T-helper 1 cell treated with Interleukin-12 subunit alpha and Interleukin-12 subunit beta and Interleukin-4 antibody, amounts not matched to agents 30 μg/mL and 1 μg/mL, for 36 hours (primary cell): Measurements from ENCODE around the gene C4A.
"Not testable (repeated sequence)": the region's sequence is repeated elsewhere in the genome, so short reads cannot be mapped to it uniquely, and the experiment has no call there.

ENCODE experiments used
- H3K27ac Mint-ChIP-seq: one replicate; pipeline ENCODE4 v1.8.0; 2021; ENCODE audit warnings: mild to moderate bottlenecking, mixed read lengths
- H3K27me3 Mint-ChIP-seq: one replicate; pipeline ENCODE4 v1.8.0; 2021; ENCODE audit warnings: low read depth, mixed read lengths
- H3K36me3 Mint-ChIP-seq: one replicate; pipeline ENCODE4 v1.8.0; 2021; ENCODE audit warnings: low read depth, mixed read lengths
- H3K4me1 Mint-ChIP-seq: one replicate; pipeline ENCODE4 v1.8.0; 2021; ENCODE audit warnings: low read depth, mixed read lengths
- H3K4me3 Mint-ChIP-seq: one replicate; pipeline ENCODE4 v1.8.0; 2021; ENCODE audit warnings: mild to moderate bottlenecking, moderate library complexity, mixed read lengths
- H3K9me3 Mint-ChIP-seq: one replicate; pipeline ENCODE4 v1.8.0; 2021; ENCODE audit warnings: mixed read lengths

The C4A gene

DNA sequence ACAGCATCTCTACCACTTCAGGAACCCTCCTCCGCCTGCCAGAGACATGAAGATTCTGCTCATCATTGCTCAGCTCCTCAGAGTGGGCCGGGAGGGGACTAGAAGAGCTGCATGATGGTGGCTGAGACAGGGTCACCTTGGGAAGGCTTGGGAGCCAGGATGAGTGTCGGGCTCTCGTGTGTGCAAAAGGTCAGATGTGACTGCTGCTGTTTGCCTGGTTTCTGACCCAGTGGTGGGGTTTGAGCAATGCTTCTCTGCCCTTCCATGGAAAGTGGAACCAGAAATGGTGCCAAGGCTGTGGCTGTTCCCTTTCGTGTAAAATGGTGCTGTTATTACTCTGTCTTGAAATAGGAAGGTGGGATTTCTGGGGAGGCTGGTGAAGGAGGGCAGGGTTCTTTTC is 31.9 kb downstream of the C4A start:
- not testable (repeated sequence) for H3K36me3 Mint-ChIP-seq, H3K27me3 Mint-ChIP-seq, H3K27ac Mint-ChIP-seq, H3K4me1 Mint-ChIP-seq, H3K9me3 Mint-ChIP-seq, H3K4me3 Mint-ChIP-seq

DNA sequence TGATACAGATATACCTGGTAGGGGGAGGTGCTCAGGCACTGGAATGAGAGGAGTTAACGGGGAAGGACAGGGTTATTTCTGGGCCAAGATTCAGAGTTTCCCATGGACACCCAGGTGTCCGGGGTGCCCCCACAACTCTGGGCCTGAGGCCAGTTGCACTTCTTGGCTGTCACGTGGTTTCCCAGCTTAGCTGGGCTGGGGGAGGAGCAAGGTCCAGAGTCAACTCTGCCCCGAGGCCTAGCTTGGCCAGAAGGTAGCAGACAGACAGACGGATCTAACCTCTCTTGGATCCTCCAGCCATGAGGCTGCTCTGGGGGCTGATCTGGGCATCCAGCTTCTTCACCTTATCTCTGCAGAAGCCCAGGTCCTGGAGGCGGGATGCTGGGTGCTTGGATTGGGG is 32.7 kb downstream of the C4A start, which contains the start of gene C4B:
Gene C4B (plus strand): TSS at position 249 of the 400 bp plus-strand sequence. CDS start 51 bp downstream, at position 300.
- H3K36me3 Mint-ChIP-seq, H3K27ac Mint-ChIP-seq, H3K4me1 Mint-ChIP-seq, H3K4me3 Mint-ChIP-seq, H3K9me3 Mint-ChIP-seq, H3K27me3 Mint-ChIP-seq: not testable (repeated sequence)

DNA sequence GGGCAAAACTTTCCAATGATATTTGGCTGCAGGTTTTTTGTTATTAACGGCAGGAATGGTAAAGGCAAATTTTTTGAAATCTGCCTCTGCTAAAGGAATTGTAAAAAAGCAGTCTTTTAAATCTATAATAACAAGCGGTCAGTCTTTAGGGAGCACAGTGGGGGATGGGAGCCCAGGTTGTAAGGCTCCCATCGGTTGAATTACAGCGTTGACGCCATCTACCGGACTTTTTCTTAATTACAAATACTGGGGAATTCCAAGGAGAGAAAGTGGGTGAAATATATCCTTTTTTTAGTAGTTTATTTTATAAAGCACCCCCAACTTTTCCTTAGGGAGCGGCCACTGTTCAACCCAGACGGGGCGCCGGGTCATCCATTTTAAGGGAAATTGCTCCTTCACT is 40.2 kb downstream of the C4A start:
- not testable (repeated sequence) for H3K27ac Mint-ChIP-seq, H3K4me3 Mint-ChIP-seq, H3K4me1 Mint-ChIP-seq, H3K36me3 Mint-ChIP-seq, H3K9me3 Mint-ChIP-seq, H3K27me3 Mint-ChIP-seq

DNA sequence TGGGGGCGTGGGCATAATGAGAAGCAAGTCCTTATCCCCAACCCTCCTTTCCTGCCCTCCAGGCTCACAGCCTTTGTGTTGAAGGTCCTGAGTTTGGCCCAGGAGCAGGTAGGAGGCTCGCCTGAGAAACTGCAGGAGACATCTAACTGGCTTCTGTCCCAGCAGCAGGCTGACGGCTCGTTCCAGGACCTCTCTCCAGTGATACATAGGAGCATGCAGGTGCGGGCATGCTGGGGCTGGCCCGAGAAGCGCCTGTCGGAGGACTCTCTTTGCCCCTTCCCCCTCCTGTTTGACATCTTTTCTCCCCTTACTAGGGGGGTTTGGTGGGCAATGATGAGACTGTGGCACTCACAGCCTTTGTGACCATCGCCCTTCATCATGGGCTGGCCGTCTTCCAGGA is 46.8 kb downstream of the C4A start:
- H3K36me3 Mint-ChIP-seq, H3K27me3 Mint-ChIP-seq, H3K27ac Mint-ChIP-seq, H3K4me1 Mint-ChIP-seq, H3K9me3 Mint-ChIP-seq, H3K4me3 Mint-ChIP-seq: not testable (repeated sequence)

DNA sequence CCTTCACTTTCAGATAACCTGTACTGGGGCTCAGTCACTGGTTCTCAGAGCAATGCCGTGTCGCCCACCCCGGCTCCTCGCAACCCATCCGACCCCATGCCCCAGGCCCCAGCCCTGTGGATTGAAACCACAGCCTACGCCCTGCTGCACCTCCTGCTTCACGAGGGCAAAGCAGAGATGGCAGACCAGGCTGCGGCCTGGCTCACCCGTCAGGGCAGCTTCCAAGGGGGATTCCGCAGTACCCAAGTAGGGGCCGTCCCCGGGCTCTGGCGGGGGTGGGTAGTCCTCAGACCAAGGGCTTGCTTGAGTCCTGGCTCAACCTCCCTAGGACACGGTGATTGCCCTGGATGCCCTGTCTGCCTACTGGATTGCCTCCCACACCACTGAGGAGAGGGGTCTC is 47.7 kb downstream of the C4A start:
- not testable (repeated sequence) for H3K4me1 Mint-ChIP-seq, H3K27ac Mint-ChIP-seq, H3K27me3 Mint-ChIP-seq, H3K36me3 Mint-ChIP-seq, H3K9me3 Mint-ChIP-seq, H3K4me3 Mint-ChIP-seq

DNA sequence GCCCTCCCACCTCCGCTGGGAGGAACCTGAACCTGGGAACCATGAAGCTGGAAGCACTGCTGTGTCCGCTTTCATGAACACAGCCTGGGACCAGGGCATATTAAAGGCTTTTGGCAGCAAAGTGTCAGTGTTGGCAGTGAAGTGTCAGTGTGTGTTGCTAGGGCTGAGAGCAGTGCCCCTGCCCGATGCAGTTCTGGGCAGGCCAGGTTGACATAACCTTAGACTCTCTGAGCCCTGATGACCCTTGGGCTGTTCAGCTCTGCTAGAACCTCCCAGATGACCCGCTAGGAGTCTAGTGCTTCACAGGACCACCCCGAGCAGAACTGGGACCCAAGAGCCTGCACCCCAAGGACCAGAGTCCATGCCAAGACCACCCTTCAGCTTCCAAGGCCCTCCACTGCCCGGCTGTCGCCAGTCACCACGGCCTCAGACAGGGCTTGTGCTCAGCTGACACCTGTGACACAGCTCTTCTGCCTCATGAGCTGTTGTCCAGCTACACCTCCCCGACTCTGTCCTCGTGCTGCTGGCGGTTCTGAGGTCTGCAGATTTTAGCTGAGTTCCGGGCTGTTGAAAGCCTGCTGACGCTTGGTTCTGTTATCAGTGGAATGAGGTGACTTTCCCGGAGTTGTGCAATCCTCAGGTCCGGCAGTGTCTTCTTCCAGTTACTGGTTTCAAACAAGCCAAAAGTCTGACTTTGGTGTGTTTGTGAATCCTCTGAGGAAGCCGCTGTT is 53.6 kb downstream of the C4A start:
- not testable (repeated sequence) for H3K27me3 Mint-ChIP-seq, H3K36me3 Mint-ChIP-seq, H3K27ac Mint-ChIP-seq, H3K9me3 Mint-ChIP-seq, H3K4me3 Mint-ChIP-seq, H3K4me1 Mint-ChIP-seq

DNA sequence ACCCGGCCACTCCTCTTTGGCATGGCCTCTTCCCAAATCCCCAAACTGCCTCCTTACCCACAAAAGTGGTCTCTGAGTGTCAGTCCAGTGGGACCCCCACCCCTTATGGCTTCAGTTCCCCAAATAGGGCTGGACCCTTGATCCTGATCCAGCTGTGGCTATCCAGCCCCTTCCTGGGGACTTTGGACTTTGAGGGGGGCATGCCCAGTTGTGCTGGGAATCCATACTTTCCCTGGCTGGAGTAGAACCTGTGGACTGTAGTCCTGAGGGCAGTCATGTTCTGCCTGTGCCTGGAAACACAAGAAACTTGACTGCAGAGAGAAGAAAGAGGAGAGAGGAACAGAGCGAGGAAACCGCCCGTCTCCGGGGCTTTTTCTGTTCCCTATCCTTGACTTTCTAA is 55.3 kb downstream of the C4A start:
- not testable (repeated sequence) for H3K9me3 Mint-ChIP-seq, H3K27ac Mint-ChIP-seq

DNA sequence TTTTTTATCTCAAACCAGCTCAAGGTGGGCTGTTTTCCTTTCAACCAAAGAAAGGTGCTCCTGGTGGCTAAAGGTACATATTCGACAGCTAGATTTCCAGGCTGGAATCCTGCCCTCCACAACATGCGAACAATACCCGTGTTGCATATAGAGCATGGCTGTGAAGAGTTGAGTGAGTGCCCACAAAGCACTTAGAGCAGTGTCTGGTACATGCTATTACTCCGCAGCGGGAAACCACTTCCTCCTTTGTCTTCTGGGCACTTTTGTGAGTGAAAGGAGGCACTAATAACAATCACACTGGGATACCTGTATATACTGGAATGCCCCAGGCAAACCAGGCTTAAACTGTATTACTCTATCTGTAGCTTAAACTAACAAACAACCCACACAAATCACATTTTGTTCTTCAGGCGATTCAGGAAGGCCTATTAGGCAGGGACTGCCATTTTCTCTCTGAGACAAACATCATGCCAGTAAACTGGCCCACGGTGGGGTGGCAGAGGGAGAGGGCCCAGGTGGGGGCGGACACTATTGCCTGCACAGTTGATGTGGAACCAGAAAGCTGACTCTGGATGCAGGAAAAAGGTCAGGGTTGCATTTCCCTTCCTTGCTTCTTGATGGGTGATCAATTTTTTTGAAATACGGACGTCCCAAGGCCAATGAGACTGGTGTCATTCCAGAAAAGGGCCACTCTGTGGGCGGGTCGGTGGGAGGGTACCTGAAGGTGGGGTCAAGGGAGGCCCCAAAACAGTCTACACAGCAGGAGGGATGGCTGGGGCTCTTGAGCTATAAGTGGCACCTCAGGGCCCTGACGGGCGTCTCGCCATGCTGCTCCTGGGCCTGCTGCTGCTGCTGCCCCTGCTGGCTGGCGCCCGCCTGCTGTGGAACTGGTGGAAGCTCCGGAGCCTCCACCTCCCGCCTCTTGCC is 56.0 kb downstream of the C4A start, which contains the start of gene CYP21A2:
Gene CYP21A2 (plus strand): TSS at position 818 of the 927 bp plus-strand sequence. CDS start 8 bp downstream, at position 826.
- H3K4me1 Mint-ChIP-seq, H3K9me3 Mint-ChIP-seq, H3K4me3 Mint-ChIP-seq, H3K36me3 Mint-ChIP-seq, H3K27me3 Mint-ChIP-seq, H3K27ac Mint-ChIP-seq: not testable (repeated sequence)

More for the DNA sequence above, 55.3 kb downstream of the C4A start:
- H3K36me3 Mint-ChIP-seq, H3K27me3 Mint-ChIP-seq, H3K4me3 Mint-ChIP-seq, H3K4me1 Mint-ChIP-seq: not testable (repeated sequence)

DNA sequence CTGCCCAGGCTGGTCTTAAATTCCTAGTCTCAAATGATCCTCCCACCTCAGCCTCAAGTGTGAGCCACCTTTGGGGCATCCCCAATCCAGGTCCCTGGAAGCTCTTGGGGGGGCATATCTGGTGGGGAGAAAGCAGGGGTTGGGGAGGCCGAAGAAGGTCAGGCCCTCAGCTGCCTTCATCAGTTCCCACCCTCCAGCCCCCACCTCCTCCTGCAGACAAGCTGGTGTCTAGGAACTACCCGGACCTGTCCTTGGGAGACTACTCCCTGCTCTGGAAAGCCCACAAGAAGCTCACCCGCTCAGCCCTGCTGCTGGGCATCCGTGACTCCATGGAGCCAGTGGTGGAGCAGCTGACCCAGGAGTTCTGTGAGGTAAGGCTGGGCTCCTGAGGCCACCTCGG is 57.0 kb downstream of the C4A start:
- H3K27me3 Mint-ChIP-seq, H3K4me1 Mint-ChIP-seq, H3K36me3 Mint-ChIP-seq, H3K4me3 Mint-ChIP-seq, H3K9me3 Mint-ChIP-seq, H3K27ac Mint-ChIP-seq: not testable (repeated sequence)

DNA sequence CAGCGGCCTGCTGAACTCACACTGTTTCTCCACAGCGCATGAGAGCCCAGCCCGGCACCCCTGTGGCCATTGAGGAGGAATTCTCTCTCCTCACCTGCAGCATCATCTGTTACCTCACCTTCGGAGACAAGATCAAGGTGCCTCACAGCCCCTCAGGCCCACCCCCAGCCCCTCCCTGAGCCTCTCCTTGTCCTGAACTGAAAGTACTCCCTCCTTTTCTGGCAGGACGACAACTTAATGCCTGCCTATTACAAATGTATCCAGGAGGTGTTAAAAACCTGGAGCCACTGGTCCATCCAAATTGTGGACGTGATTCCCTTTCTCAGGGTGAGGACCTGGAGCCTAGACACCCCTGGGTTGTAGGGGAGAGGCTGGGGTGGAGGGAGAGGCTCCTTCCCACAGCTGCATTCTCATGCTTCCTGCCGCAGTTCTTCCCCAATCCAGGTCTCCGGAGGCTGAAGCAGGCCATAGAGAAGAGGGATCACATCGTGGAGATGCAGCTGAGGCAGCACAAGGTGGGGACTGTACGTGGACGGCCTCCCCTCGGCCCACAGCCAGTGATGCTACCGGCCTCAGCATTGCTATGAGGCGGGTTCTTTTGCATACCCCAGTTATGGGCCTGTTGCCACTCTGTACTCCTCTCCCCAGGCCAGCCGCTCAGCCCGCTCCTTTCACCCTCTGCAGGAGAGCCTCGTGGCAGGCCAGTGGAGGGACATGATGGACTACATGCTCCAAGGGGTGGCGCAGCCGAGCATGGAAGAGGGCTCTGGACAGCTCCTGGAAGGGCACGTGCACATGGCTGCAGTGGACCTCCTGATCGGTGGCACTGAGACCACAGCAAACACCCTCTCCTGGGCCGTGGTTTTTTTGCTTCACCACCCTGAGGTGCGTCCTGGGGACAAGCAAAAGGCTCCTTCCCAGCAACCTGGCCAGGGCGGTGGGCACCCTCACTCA is 57.7 kb downstream of the C4A start:
- H3K4me3 Mint-ChIP-seq, H3K27me3 Mint-ChIP-seq, H3K27ac Mint-ChIP-seq, H3K9me3 Mint-ChIP-seq, H3K36me3 Mint-ChIP-seq, H3K4me1 Mint-ChIP-seq: not testable (repeated sequence)

DNA sequence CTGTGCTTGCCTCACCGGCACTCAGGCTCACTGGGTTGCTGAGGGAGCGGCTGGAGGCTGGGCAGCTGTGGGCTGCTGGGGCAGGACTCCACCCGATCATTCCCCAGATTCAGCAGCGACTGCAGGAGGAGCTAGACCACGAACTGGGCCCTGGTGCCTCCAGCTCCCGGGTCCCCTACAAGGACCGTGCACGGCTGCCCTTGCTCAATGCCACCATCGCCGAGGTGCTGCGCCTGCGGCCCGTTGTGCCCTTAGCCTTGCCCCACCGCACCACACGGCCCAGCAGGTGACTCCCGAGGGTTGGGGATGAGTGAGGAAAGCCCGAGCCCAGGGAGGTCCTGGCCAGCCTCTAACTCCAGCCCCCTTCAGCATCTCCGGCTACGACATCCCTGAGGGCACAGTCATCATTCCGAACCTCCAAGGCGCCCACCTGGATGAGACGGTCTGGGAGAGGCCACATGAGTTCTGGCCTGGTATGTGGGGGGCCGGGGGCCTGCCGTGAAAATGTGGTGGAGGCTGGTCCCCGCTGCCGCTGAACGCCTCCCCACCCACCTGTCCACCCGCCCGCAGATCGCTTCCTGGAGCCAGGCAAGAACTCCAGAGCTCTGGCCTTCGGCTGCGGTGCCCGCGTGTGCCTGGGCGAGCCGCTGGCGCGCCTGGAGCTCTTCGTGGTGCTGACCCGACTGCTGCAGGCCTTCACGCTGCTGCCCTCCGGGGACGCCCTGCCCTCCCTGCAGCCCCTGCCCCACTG is 58.6 kb downstream of the C4A start:
- H3K4me3 Mint-ChIP-seq, H3K27me3 Mint-ChIP-seq, H3K36me3 Mint-ChIP-seq, H3K27ac Mint-ChIP-seq, H3K9me3 Mint-ChIP-seq, H3K4me1 Mint-ChIP-seq: not testable (repeated sequence)

DNA sequence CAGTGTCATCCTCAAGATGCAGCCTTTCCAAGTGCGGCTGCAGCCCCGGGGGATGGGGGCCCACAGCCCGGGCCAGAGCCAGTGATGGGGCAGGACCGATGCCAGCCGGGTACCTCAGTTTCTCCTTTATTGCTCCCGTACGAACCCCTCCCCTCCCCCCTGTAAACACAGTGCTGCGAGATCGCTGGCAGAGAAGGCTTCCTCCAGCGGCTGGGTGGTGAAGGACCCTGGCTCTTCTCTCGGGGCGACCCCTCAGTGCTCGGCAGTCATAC is 59.1 kb downstream of the C4A start:
- not testable (repeated sequence) for H3K9me3 Mint-ChIP-seq, H3K4me1 Mint-ChIP-seq, H3K27ac Mint-ChIP-seq, H3K27me3 Mint-ChIP-seq, H3K36me3 Mint-ChIP-seq, H3K4me3 Mint-ChIP-seq

DNA sequence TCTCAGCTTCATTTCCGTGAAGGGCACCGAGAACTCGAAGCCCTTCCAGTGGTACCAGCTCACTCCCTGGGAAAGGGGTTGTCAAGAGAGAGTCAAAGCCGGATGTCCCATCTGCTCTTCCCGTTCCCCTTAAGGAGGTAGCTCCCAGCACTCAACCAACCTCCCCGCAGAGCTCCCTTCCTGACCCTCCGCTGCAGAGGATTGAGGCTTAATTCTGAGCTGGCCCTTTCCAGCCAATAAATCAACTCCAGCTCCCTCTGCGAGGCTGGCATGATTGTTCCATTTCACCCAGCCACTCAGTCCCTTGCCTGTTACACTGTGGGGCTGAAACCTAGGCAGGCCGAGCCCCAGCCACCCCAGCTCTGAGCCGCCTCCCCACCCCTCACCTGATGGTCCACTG is 59.5 kb downstream of the C4A start:
- H3K27me3 Mint-ChIP-seq, H3K4me3 Mint-ChIP-seq, H3K9me3 Mint-ChIP-seq, H3K4me1 Mint-ChIP-seq, H3K36me3 Mint-ChIP-seq, H3K27ac Mint-ChIP-seq: not testable (repeated sequence)

DNA sequence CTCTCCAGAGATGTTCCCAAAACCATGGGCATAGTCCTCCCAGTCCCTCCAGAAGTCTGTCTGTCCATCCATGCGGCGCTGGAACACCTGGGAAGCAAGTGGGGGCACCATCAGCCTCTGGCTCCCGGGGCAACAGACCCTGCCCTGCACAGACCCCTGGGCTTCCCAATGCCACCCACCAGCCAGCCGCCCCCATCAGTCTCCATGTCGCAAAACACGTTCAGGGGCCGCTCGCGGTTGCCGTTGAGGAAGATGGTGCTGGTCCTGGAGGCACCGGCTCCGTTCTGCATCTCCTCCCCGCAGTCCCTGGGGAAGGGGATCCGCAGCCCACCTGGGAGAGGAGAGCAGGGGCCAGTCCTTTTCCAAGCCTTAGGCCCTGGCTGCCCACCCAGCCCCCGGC is 60.4 kb downstream of the C4A start:
- H3K27ac Mint-ChIP-seq, H3K27me3 Mint-ChIP-seq, H3K4me3 Mint-ChIP-seq, H3K9me3 Mint-ChIP-seq, H3K36me3 Mint-ChIP-seq, H3K4me1 Mint-ChIP-seq: not testable (repeated sequence)
